HG02798 (cell line): ENCODE data around the gene KCNQ5.

Experiments used
- ATAC-seq: cut with Tn5 transposase; IDR thresholded peaks from one replicate; pipeline ENCODE4 v1.9.1; 2021; ENCODE audit warnings: mild to moderate bottlenecking; ENCODE audit not compliant: unreplicated experiment, poor library complexity

The KCNQ5 gene

DNA sequence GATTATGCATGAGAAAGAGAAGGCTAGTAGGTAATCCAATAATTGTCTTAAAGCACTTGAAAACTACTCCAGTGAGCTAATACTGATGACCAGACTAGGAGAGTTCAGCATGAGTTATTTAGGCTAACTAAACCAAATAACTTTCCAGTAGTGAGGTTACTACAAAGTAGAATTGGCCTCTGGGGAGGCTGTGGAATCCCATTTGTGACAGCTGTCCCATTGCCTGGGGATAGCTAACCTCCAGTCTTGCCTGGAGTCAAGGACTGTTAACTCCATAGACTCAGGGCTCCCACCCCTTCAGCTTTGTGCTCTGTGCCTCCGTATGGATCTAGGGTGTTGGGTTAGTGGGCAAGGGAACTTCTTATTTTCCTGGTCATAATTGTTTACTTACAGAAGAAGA lies 51.0 kb downstream of the KCNQ5 start:
- no peak for ATAC-seq

DNA sequence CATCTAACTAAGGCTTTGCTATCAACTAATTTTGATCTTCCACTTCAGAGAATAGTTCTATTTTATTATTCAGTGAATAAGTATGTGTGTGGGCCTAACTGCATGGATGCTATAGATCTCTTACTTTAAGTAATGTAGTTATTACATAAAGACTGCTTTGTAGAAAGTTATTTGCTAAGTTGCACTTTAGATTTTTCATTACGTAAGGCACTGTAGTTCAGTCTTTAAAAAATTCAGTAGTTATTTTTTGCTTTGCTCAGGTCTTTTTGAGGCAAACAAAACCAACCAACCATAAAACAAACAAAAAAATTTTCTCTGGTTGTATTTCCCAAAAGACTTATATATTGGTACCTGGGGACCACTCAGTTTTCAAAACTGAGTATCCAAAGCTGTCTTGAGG lies 53.0 kb downstream of the KCNQ5 start:
- no peak for ATAC-seq

DNA sequence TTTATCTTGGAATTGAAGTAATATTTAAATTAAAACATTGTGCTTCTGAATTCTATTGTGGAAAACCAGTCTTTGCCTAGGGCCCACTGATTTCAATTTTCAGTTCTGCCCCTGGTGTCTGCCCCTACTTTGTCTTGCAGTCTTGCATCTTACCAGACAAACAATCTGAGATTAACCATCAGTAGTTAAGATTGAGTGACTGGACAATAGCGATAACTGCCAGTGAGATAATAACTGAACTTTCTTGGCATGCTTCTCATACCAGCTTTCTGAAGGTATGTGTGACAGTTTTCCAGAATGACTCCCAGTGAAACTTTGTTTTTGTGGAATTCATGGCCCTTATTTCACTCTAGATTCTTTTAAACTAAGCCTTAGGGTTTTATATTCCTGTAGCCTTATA lies 53.5 kb downstream of the KCNQ5 start:
- no peak for ATAC-seq

DNA sequence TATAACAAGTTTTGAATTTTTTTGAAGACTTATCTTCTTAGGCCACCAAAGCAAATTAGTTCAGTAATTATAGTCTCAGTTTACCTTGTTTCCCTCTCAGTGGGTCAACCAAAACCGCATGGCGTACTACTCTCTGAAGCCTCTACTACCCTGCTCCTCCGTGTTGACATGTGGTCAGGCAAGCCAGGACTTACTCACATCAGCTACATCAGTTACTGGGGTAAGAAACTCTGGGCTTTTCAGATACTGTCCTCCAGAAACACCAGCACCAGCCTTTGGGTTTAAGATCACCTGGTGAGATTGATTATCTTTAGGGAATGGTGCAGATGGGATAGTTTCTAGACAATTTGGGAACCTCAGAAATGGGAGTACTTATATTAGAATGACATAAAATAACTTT lies 55.1 kb downstream of the KCNQ5 start:
- ATAC-seq = no peak

DNA sequence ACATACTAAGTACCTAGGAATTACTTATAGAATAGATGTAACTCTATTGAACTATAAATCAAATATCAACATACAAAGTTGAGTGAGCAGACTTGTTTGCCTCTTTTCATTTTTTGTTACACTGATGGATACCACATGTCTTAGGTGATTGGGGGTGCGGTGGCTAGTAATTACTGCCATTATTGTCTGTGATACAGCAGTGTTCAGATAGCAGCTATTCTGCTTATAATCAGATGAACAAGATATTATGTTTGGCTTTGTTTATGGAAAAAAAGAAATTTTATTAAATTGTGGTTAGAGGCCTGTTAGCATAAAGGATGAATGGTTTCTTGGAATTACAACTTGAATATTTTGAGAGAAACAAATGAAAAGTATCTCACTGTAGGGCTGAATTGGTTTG lies 55.9 kb downstream of the KCNQ5 start:
- ATAC-seq = no peak

DNA sequence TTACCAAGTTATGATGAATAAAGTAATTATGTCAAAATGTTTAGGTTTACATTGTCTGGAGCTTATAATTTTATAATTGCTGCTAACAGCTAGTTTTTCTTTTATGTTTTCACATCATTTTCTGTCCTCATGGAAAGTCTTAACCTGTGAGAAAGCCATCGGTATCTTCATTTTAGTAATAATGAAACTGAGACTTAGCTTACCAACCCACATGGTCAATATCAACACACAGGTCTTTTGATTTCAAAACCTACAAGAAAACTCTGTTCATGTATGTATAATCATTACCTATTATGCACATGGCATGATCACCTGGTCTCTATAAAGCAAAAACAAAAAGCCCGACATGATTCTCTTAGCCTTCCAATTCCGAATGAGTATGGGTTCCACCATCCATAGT lies 61.9 kb downstream of the KCNQ5 start:
- ATAC-seq = peak; percentile 95

DNA sequence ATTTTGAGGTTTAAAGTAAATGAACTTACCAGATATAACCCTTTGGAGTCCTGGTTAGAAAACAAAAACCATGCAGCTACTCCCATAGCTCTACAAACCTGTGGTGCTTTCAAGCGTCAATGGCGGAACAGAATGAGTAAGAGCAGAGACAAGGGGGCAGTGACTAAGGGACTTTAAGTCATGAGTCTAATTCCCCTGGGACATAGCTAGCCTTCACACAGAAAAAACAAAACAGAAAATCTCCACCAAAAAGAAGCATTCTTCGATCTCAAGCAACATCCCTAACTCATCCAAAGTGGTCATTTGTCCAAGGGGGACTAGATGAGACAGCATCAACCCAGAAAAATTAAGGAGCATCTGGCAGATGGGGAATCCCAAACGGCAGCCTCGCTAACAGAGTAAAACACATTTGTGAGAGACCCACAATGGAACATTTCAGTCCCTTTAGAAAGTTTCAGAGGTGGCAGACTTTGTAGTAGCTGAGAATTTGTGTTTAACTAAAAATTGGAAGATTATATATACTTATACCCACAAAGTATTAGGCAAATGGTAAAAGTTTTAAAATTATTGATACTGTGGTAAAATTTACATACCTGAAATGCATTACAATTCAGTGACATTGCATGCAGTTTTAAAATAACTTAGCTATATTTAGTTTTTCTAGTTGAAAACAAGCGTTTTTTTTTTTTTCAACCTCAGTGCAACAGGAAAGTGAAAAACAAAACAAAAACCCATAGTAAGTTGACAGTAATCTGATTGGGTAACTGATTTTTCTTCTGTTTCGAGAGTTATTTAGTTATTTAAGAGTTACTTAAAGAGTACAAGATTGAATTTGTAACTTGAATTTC lies 67.5 kb downstream of the KCNQ5 start:
- peak; percentile 89 for ATAC-seq

DNA sequence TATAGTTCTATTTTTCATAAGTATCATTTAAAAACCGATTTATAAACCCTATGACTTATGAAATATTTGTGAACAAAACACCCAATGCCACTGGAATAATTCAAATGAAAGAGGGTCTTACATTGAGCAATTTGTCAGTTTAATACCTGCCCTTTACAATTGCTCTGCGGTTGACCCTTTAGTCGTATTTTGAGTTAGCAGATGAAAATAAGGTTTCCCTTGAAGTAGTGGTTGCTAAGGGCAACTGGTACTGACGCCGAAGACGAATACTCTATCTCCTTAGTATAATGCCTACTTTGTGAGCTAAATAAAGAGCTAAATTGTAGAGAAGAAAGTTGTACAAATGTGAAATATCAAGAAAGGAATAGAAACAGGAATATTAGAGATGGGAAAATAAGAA lies 69.4 kb downstream of the KCNQ5 start:
- no peak for ATAC-seq

DNA sequence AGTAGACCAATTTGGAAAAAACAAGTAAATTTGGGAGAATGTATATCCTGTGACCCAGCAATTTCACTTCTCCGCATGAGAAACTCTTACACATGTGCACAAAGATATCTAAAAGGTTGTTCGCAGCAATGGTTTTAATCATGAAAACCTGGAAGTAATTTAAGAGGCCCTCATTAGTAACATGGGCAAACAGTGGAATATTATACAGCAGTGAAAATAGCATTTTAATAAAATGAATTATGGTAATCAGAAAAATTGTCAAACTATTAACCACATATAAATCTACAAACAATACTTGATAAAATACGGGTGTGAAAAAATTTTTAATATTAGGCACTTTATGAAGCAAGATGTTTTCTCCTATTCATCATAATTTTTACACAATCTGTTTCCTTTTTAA lies 74.2 kb downstream of the KCNQ5 start:
- no peak for ATAC-seq

DNA sequence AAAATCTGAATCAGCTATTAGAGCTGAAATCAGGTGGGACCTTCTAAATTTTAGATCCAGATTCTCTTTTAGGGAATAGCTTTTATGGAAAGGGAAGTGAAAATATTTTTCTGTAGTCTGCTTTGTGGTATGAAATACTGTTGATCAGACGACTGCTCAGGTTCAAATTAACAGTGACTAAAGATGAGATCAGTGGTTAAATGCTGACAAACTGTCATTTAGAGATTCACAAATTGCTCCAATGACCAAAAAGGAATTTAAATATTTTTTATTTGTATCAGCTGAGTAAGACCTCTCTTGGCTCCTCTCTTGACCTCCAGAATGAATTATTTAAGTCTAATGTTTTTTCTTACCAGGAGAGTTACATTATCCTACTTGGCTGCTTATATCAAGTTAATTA lies 77.3 kb downstream of the KCNQ5 start:
- ATAC-seq = no peak

DNA sequence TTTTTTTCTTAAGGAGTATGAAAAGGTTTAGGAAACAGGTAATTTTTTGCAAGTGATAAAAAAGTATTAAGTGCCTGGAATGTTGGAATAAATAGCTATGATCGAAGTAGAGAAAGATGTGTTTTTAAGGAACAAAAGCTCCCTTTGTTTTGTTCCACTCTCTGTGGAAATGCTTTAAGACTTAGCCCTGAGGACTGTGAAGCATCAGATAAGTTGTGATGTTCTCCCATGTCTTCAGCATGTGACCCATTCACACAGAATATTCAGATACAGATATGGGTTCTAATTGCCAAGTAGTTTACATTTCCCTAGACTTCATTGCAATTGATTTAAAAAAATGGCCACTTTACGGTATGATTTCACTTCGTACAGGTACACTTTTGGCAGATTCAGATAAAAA lies 80.6 kb downstream of the KCNQ5 start:
- ATAC-seq = no peak

DNA sequence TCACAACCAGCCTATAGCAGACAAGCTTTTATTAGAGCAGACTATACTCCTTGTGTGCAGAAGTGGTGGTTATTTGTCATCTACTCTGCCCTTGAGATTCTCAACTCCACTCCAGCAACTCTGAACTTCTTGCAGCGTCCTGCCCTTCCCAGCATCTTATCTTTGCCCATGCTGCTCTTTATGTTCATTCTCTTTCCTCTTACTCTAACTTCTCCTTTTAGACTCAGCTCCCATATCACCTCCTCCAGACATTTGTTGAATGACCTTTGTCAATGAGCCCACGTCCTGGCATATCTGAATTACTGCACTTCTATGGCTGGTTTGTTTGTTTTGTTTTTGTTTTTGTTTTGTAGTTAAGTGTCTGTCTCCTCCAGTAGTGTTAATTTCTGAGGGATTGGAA lies 81.2 kb downstream of the KCNQ5 start:
- no peak for ATAC-seq

DNA sequence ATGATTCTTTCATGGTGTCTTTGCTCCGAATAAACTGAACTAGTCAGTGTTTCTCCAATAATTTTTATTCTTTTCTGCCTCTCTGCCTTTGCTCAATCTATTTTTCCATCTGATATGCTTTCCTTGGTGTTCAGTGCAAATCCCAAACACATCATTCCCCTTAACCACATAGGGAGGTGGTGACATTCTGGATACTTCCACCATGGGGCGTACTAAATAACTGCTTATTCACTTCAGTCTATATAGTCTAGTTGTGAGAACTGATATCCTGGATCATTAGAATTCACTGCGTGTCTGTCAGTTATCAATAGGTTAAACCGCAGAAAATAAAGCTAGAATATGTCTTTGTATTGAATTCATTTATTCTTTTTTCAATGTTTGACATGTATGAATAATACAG lies 83.1 kb downstream of the KCNQ5 start:
- no peak for ATAC-seq

DNA sequence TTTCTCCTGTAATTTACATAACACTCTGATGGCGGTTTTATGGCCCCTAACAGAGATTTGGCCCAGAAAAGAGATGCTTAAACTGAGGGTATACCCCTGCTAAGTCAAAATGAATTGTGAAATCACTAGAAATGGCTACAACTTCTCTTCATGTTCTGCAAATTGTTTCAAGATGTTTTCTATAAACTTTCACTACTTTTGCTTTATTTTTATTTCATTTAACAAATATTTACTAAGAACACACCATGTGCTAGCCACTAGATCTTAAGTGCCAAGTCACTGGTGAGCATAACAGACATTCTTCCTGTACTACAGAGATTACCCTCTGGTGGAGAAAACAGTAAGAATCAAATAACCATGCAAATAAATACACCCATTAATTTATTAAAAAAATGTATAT lies 87.6 kb downstream of the KCNQ5 start:
- no peak for ATAC-seq

DNA sequence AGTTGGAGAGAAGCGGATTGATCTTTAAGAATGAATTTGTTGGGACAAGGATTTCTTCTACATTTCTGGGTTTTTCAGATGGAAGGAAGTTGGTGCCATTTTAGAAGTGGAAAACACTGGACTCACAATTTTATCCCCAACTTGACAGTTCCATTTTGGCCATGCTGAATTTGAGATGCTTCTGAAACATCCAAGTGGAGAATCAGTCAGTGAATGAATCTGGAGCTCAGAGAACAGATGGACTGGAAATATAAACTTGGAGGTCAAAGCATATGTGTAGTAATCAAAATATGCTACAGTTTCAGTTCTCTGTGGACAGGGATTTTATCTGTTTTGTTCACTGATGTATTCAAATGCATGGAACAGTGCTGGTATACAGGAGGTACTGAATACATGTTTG lies 89.9 kb downstream of the KCNQ5 start:
- no peak for ATAC-seq

DNA sequence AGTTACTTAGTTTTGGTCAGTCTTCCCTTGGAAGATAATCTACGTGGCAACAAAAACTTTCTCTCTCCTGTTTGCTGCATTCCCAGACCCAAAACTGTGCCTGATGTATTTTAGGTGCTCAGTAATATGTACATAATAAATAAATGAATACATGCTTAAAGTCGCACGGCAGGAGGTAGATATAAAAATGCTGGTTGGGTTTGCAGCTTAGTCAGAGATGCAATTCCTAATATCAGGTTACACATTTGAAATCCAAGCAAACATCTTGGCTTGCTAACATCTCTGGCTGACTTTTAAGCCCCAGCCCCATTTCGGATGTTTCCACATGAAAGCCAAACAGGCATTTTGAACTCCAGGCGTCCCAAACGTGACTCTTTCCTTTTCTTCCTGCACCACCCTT lies 91.0 kb downstream of the KCNQ5 start:
- ATAC-seq = no peak

DNA sequence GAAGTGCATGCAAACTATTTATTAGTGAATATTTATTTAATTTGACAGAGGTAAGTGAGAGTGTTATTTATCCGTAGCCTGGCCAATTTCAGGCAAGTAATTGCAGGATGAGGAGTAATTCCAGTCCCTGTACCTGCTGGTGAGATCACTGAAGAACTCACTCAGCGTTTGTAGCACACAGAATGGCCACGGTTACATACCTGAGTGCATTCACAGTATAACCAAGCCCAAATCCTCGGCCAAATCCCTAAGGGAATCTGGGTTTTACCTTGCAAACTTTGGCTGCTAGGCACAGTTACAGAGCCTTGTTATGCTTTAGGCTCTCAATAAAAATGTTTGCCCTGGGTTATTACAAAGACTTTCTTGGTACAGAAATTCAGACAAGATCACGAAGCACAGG lies 93.3 kb downstream of the KCNQ5 start:
- ATAC-seq = no peak

DNA sequence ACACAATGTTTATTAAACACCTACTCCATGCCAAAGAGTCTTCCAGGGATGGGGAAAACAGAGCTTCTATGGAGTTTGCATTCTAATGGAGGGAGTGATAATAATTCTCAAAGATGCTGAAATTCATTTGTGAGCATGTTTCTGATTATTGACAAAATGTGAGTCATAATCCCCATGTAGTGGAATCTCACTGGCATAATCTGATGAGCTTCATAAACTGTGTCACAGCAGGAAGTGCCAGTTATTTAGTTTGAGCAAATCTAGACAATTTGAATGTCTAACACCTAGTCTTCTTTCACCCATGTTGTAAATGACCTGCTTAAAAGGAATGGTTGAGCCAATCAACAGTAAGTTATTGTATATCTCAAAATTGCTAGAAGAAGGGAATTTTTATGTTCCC lies 95.1 kb downstream of the KCNQ5 start:
- ATAC-seq = no peak

DNA sequence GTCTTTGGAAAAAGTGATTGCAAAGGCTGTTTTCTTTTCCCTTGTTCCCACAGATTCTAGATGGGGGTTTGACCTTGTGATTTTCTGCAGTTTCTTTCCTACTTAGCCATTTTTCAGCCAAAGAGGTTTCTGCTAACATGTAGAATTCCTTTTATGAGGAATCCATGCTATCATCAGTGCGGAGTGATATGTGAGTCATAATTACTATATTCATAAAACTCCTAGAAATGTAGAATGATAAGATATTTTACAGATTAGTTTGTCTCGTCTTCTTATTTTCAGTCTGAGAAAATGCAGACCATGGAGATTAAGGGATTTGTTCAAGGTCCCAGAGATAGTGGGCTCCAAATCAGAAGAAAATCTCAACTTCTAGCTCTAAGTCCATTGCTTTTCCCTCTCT lies 98.6 kb downstream of the KCNQ5 start:
- ATAC-seq = no peak

DNA sequence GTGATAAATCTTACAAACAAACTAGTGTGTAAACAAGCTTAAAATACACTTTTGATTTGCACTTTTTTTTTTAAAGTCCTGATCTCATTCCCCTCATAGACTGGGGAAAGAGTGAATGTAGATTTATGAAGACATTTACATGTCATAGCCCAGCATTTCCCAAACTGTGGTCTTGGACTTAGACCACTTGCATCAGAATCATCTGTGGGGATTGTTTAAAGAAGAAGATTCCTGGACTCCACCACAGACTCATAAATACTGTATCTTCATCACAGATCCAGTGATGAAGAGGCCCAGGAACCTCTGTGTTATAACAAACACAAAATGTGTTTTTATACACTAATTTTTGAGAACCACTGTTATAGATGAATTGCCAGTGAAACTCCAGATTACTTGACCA lies 99.5 kb downstream of the KCNQ5 start:
- no peak for ATAC-seq

DNA sequence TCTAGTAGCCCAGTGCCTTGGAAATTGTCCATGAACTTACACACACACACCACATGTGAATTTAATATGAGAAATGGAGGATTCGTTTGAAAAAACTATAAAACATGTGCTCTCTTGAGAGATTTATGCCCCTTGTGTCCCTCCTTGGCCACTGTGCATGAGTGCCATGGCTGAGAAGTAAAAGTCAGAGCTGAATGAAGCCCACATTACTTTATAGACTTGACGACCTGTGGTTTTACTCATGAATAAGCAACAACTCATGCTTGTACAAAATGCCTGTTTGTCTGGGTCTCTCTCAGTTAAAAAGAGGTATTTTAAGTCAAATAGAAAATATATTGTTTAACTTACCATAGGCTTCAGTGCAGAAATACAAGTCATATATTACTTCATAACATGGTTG lies 102.7 kb downstream of the KCNQ5 start:
- ATAC-seq = peak; percentile 72

DNA sequence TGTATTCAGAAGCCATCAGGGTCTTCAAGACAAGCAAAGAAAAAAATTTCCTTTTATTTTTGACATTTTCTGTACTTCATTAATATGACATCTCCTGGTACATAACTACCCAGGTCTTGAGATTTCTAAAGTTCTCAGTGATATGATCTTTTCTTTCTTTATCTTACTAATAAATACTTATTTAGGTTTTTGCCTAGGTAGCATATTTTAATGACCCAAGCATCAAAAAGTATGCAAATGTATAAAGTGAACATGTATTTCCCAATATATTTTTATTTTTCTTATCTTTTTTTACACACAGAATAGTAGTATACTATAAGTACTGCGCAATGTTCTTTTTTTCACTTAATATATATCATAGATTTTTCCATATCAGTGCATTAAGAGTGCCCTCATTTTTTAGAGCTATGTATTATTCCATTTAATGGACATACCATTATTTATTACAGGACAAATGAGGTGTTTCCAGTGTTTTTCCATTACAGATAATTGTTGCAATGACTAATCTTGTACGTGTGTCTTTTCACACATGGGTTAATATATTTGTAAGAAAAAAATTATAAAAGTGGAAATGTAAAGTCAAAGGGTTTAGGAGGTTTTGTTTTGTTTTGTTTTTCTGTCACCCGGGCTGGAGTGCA lies 107.0 kb downstream of the KCNQ5 start:
- no peak for ATAC-seq
